Activated T-cell treated with anti-CD3 and anti-CD28 coated beads for 48 hours (primary cell): ENCODE data around the gene RHO.

ENCODE experiments used
- DNase-seq: peaks from one replicate; pipeline ENCODE4 v3.0.0-alpha.2; 2020; ENCODE audit warnings: low read depth

RHO gene

GRCh38 chr3:129519896-129520715 lies 8.3 kb upstream of the RHO start:
- no peak for DNase-seq

GRCh38 chr3:129520960-129521359 lies 7.5 kb upstream of the RHO start:
- DNase-seq = no peak

- no peak for DNase-seq
Observed at GRCh38 chr3:129521611-129522010, 6.8 kb upstream of the RHO start.

GRCh38 chr3:129522953-129523352 lies 5.5 kb upstream of the RHO start:
- no peak for DNase-seq

- DNase-seq = no peak
Observed at GRCh38 chr3:129524081-129524480, 4.4 kb upstream of the RHO start.

- no peak for DNase-seq
Observed at GRCh38 chr3:129525341-129525968, 3.0 kb upstream of the RHO start.

GRCh38 chr3:129526121-129526900 lies 2.1 kb upstream of the RHO start:
- DNase-seq = no peak

- DNase-seq = no peak
Observed at GRCh38 chr3:129527262-129527661, 1.2 kb upstream of the RHO start.

- DNase-seq = no peak
Observed at GRCh38 chr3:129529436-129530210, 1.2 kb downstream of the RHO start.

GRCh38 chr3:129530251-129530791 lies 1.9 kb downstream of the RHO start:
- DNase-seq = no peak

GRCh38 chr3:129530821-129531220 lies 2.4 kb downstream of the RHO start:
- no peak for DNase-seq

- DNase-seq = no peak
Observed at GRCh38 chr3:129531699-129532098, 3.3 kb downstream of the RHO start.

- no peak for DNase-seq
Observed at GRCh38 chr3:129532261-129532660, 3.8 kb downstream of the RHO start.

- DNase-seq = no peak
Observed at GRCh38 chr3:129533406-129533805, 5.0 kb downstream of the RHO start.

- no peak for DNase-seq
Observed at GRCh38 chr3:129534428-129535027, 6.1 kb downstream of the RHO start.

GRCh38 chr3:129535075-129535474 lies 6.6 kb downstream of the RHO start:
- no peak for DNase-seq

GRCh38 chr3:129536374-129536667 lies 7.9 kb downstream of the RHO start:
- no peak for DNase-seq

- DNase-seq = no peak
Observed at GRCh38 chr3:129536804-129537203, 8.4 kb downstream of the RHO start.

GRCh38 chr3:129539206-129539605 lies 10.8 kb downstream of the RHO start:
- DNase-seq = no peak

- no peak for DNase-seq
Observed at GRCh38 chr3:129540776-129541516, 12.5 kb downstream of the RHO start.

GRCh38 chr3:129542747-129543146 lies 14.3 kb downstream of the RHO start:
- DNase-seq = no peak
